Thyroid gland (tissue), 4 donors: Measurements from ENCODE around the gene GPR151.

Experiments
- POLR2A ChIP-seq, 2 donors: fragments of 450-650 bp; IDR thresholded peaks; one replicate each; pipeline ENCODE4 v1.6.1; 2017; ENCODE audit warnings: antibody characterized with exemption in 2 of 2, mild to moderate bottlenecking in 2 of 2, moderate library complexity in 1 of 2
- TF ChIP-seq, protein P1 (sequence below), 6 experiments: fragments of 200-600 bp in 3 of 6; fragments of 450-650 bp in 3 of 6; sonication (generic) in 3 of 6; IDR thresholded peaks; one replicate each; pipeline ENCODE4 v1.5.1; 2016 to 2019; ENCODE audit warnings: antibody characterized with exemption in 6 of 6, mild to moderate bottlenecking in 2 of 6, inconsistent platforms in 1 of 6, moderate library complexity in 1 of 6

DNA sequence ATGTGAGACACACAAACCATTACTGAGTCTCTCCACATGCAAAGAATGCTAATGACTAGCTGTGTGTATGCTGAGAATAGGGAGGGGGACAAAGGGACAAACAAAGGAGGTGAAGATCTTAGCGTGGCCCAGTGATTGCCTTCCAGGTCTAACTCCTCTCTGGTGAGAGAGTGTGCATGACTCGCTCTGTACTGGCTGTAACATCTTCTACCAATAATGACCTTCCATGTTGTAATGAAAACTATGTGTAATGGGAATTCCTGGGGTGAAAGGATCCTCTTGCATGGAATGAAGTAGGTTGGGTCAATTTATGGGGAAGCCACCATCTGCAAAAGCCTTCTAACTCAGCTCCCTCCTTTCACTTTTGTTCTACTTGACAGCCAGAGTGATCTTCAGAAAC is 24.4 kb upstream of the GPR151 start:
- TF ChIP-seq, protein P1, sequence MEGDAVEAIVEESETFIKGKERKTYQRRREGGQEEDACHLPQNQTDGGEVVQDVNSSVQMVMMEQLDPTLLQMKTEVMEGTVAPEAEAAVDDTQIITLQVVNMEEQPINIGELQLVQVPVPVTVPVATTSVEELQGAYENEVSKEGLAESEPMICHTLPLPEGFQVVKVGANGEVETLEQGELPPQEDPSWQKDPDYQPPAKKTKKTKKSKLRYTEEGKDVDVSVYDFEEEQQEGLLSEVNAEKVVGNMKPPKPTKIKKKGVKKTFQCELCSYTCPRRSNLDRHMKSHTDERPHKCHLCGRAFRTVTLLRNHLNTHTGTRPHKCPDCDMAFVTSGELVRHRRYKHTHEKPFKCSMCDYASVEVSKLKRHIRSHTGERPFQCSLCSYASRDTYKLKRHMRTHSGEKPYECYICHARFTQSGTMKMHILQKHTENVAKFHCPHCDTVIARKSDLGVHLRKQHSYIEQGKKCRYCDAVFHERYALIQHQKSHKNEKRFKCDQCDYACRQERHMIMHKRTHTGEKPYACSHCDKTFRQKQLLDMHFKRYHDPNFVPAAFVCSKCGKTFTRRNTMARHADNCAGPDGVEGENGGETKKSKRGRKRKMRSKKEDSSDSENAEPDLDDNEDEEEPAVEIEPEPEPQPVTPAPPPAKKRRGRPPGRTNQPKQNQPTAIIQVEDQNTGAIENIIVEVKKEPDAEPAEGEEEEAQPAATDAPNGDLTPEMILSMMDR (IDR thresholded peaks at IDR 0.05) = no peak
- TF ChIP-seq POLR2A (IDR thresholded peaks at IDR 0.05) = no peak
